T follicular helper cell (primary cell): ENCODE data around the gene HOXA6.

ENCODE experiments used
- DNase-seq: peaks from one replicate; pipeline ENCODE4 v3.0.0-alpha.2; 2020; ENCODE audit warnings: low read depth

HOXA6 gene

GRCh38 chr7:27098578-27099451 lies 48.8 kb downstream of the HOXA6 start:
- no peak for DNase-seq

DNA sequence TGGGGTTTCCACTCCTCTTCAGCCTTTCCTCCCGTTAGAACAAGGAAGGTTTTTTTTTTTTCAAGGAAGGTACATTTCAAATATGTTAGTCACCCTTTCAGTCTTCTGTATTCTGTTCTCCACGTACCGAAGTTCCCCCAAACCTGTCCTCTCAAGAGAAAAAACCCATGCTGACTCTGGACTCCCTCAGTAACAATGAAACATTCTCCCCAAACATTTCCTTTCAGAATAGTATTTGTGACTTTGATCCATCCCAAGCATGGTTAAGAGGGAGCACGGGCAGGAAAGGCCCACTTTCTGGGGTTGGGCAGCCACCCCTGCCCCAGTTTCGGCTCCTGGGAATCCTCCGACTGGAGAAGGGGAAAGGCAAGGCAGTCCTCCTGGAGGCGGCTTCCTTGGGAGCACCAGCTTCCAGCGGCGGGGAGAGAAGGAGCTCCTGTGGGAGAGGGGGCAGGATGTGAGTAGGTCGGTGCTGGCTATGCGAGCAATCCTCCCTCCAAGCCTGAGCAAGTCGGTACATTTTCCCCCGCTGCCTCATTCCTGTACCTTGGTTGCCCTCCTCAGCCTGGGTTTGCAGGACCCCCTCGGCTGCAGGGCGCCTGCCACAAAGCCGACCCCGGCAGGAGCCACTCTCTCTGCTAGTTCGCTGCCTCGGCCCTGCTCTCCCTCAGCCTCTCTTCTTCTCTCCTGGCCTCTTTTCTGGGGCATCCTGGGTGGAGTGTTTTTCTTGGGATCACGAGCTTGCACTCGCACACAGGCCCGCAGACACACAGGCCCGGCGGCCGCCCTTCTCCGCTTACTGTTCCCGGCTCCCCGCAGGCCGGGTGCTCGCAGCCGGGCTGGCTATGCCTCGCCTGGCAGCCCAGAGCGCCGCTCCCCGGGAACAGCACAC lies 49.6 kb downstream of the HOXA6 start:
- no peak for DNase-seq

GRCh38 chr7:27096768-27097514 lies 50.6 kb downstream of the HOXA6 start:
- no peak for DNase-seq

- peak; percentile 69 for DNase-seq
These were observed 51.4 kb downstream of the HOXA6 start, which contains the start of gene HOXA1 for GRCh38 chr7:27095897-27096767. HOXA1 (minus strand) TSS chr7:27096000; CDS start chr7:27095912, 88 bp downstream.
